22Rv1 (cell line): ENCODE measurements around the gene DYNC2H1.

ENCODE experiments used
- CTCF ChIP-seq: fragments of 450-650 bp; IDR thresholded peaks from 2 replicates; pipeline ENCODE4 v1.5.1; 2017; ENCODE audit warnings: mild to moderate bottlenecking
- ZFX ChIP-seq: fragments of 450-650 bp; IDR thresholded peaks from 2 replicates; pipeline ENCODE4 v1.6.1; 2017; ENCODE audit warnings: antibody characterized with exemption, borderline replicate concordance

- TF ChIP-seq CTCF (no peak), ZFX (no peak)
These were observed 38.4 kb downstream of the DYNC2H1 start for GRCh38 chr11:103147627-103148026.
